ENCODE measurements around the gene PWWP2B. TPM values are rescaled to one million over a fixed set of nuclear protein-coding genes. Genes with fewer than 3 reads are reported as not detected.
A peak's percentile ranks its signal among the peaks of the same experiment; 100 is the strongest.
"Not testable (repeated sequence)": the region's sequence is repeated elsewhere in the genome, so short reads cannot be mapped to it uniquely, and the experiment has no call there.

Gene PWWP2B
- total RNA-seq, 6 experiments from 2014 or later, result 3.0 to 12.2 (median 5.1) TPM

DNA sequence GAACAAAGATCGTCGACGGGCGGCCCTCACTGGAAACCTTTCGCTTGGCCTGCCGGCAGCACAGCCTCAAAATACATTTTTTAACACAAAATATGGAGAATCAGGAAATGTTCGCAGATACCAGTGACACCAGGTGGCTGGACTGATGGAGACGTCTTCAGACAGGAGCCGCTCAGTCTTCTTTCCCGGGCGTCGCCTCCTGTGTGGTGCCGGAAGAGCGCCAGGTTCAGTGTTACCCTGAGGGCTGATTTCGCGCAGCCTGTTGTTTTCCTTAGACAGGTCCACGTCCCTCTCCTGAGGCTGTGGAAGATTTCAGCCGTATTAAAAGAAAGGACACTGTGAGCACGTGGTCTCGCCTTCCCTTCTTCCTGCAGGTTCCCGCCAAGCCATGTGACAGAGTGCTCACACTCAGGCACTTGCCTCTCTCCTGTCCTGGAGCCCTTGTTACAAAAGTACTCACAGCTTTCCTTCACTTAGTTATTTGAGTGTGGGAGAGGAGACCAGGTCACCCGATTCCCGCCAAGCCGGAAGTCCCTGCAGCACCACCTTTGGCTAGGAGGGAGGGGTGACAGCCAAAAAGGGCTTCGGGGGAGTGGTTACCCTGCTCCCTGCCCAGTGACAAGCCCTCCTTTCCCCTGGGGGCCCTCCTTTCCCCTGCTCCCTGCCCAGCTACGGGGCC, 21.7 kb upstream of the PWWP2B start:
- TF ChIP-seq, protein P1, sequence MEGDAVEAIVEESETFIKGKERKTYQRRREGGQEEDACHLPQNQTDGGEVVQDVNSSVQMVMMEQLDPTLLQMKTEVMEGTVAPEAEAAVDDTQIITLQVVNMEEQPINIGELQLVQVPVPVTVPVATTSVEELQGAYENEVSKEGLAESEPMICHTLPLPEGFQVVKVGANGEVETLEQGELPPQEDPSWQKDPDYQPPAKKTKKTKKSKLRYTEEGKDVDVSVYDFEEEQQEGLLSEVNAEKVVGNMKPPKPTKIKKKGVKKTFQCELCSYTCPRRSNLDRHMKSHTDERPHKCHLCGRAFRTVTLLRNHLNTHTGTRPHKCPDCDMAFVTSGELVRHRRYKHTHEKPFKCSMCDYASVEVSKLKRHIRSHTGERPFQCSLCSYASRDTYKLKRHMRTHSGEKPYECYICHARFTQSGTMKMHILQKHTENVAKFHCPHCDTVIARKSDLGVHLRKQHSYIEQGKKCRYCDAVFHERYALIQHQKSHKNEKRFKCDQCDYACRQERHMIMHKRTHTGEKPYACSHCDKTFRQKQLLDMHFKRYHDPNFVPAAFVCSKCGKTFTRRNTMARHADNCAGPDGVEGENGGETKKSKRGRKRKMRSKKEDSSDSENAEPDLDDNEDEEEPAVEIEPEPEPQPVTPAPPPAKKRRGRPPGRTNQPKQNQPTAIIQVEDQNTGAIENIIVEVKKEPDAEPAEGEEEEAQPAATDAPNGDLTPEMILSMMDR (IDR thresholded peaks at IDR 0.05), result no peak
- TF ChIP-seq POLR2A (IDR thresholded peaks at IDR 0.05), result no peak
- intact Hi-C loops (cut with DNase I), result no loop called here
- DNase-seq (peak in 1 of 3 donors; percentile 31), ATAC-seq (no peak)
- WGBS (ENCODE audit: insufficient coverage, low coverage, low lambda C conversion rate, missing lambda C conversion rate), result 87% methylated on average over 11 of the region's 26 CpGs
- Histone ChIP-seq H3K9me3 (no peaks in the 10 kb centered on the region), H3K4me1 (no peaks in the 10 kb centered on the region), H3K4me3 (no peak overlapping the region), H3K36me3 (no peaks in the 10 kb centered on the region), H3K27me3 (no peaks in the 10 kb centered on the region), H3K27ac (no peak overlapping the region)

DNA sequence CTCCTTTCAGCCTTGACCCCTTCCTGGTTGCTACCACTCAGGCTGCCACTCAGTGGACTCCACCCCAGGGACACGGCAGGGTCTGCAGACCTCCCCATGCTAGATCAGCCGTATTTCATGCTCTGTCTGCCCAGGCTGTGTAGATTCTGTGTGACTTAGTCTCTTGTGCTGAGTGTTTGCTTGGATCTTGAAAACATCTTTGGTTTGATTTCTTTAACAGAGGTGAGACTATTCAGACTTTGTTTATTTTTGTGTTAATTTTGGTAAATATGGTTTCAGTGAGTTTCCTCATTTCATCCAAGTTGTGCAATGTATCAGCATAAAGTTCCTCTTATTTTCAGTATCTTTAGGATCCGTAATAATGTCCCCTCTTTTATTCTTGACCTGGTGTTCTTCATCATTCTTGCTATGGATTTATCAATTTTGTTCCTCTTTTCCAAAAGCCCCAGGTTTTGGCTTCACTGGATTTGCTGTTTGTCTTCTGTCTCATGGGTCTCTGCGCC, 21.2 kb upstream of the PWWP2B start:
- Histone ChIP-seq H3K27ac (no peak overlapping the region), H3K36me3 (no peaks in the 10 kb centered on the region), H3K27me3 (no peaks in the 10 kb centered on the region), H3K9me3 (no peaks in the 10 kb centered on the region), H3K4me1 (no peaks in the 10 kb centered on the region), H3K4me3 (no peak overlapping the region)
- ATAC-seq, result peak in 1 of 4 donors; percentile 37
- no peak for DNase-seq
- TF ChIP-seq, protein P1 (IDR thresholded peaks at IDR 0.05), result no peak
- no peak for TF ChIP-seq POLR2A (IDR thresholded peaks at IDR 0.05)
- 71% methylated on average over 2 of the region's 4 CpGs for WGBS (ENCODE audit: insufficient coverage, low coverage, low lambda C conversion rate, missing lambda C conversion rate)
- intact Hi-C loops (cut with DNase I), result no loop called here

DNA sequence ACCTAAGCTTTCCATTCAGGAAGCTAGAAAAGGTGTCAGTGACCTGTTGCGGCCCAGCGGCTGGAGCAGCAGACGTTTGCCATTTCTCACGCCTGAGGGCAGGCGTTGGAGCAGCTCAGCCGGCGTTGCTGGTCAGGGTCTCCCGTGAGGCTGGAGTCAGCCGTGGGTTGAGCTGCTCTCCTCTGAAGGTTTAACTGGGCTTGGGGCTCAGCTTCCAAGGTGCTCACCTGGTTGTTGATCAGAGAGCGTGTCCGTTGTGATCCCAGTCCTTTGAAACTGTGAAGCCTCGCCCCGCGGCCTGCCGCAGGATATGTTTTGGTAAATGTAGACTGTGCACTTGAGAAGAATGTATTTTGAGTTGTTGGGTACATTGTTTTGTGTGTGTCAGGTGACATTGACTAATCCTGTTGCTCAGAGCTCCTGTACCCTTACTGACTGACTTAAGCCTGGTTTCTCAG, 20.6 kb upstream of the PWWP2B start:
- peak in 1 of 3 donors; percentile 30 for DNase-seq

DNA sequence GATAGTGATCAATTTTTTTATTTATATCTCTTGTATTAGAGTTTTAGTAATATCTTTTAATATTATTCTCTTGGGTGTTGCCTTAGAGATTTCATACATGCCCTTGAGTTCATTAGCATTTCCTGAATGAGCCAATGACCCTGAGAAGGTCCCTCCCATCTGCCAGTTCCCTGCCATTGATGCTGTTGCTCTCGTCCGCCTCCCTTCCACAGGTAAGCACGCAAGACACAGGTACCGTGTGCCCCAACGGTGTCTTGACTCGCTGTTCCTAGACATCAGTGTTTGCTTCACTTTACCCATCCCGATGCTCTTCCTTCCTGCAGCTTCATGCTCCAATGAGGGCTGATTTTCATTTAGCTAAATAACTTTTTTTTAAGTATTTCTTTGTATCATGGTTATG, 19.7 kb upstream of the PWWP2B start:
- TF ChIP-seq, protein P1 (IDR thresholded peaks at IDR 0.05), result no peak
- no peak for TF ChIP-seq POLR2A (IDR thresholded peaks at IDR 0.05)
- no peaks in the 10 kb centered on the region for H3K4me1 ChIP-seq
- no peaks in the 10 kb centered on the region for H3K36me3 ChIP-seq
- no peaks in the 10 kb centered on the region for H3K9me3 ChIP-seq
- H3K27ac ChIP-seq, result no peak overlapping the region
- intact Hi-C loops (cut with DNase I), result no loop called here
- 87% methylated on average over 7 of the region's 7 CpGs for WGBS (ENCODE audit: insufficient coverage, low coverage, low lambda C conversion rate, missing lambda C conversion rate)
- no peak overlapping the region for H3K4me3 ChIP-seq
- DNase-seq (peak in 1 of 3 donors; percentile 11), ATAC-seq (no peak)
- no peaks in the 10 kb centered on the region for H3K27me3 ChIP-seq

More for the DNA sequence above, 20.6 kb upstream of the PWWP2B start:
- Histone ChIP-seq H3K27ac (no peak overlapping the region), H3K9me3 (no peaks in the 10 kb centered on the region), H3K4me1 (no peaks in the 10 kb centered on the region), H3K27me3 (no peaks in the 10 kb centered on the region), H3K4me3 (no peak overlapping the region), H3K36me3 (no peaks in the 10 kb centered on the region)
- no CpG with 5 or more reads among the region's 15 CpGs for WGBS (ENCODE audit: insufficient coverage, low coverage, low lambda C conversion rate, missing lambda C conversion rate)
- intact Hi-C loops (cut with DNase I), result no loop called here
- TF ChIP-seq, protein P1 (IDR thresholded peaks at IDR 0.05), result no peak
- TF ChIP-seq POLR2A (IDR thresholded peaks at IDR 0.05), result no peak
- ATAC-seq, result no peak

DNA sequence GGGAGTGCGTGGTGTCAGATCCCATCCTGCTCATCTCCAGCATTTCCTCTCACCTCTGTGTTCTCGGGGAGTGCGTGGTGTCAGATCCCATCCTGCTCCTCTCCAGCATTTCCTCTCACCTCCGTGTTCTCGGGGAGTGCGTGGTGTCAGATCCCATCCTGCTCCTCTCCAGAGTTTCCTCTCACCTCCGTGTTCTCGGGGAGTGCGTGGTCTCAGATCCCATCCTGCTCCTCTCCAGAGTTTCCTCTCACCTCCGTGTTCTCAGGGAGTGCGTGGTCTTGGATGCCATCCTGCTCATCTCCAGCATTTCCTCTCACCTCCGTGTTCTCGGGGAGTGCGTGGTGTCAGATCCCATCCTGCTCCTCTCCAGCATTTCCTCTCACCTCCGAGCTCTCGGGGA, 18.0 kb upstream of the PWWP2B start:
- 93% methylated on average over 10 of the region's 16 CpGs for WGBS (ENCODE audit: insufficient coverage, low coverage, low lambda C conversion rate, missing lambda C conversion rate)
- H3K27me3 ChIP-seq; H3K36me3 ChIP-seq; intact Hi-C loops (cut with DNase I); H3K27ac ChIP-seq; ATAC-seq; H3K9me3 ChIP-seq; H3K4me3 ChIP-seq; H3K4me1 ChIP-seq: not testable (repeated sequence)
- DNase-seq, result peak in 1 of 3 donors; percentile 12

DNA sequence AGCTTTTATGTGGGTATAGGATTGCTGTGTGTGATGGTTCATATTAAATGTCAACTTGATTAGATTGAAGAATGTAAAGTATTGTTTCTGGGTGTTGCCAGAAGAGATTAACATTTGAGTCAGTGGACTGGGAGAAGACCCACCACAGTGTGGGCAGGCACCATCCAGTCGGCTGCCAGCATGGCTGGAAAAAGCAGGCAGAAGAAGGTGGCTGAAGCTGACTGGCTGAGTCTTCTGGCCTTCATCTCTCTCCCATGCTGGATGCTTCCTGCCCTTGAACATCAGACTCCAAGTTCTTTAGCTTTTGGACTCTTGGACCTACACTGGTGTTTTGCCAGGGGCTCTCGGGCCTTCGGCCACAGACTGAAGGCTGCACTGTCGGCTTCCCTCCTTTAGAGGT, 16.0 kb upstream of the PWWP2B start:
- not testable (repeated sequence) for H3K27ac ChIP-seq, H3K4me3 ChIP-seq, H3K4me1 ChIP-seq, ATAC-seq, H3K9me3 ChIP-seq, H3K36me3 ChIP-seq, H3K27me3 ChIP-seq
- 44% methylated on average over 3 of the region's 4 CpGs for WGBS (ENCODE audit: insufficient coverage, low coverage, low lambda C conversion rate, missing lambda C conversion rate)
- intact Hi-C loops (cut with DNase I), result loop anchor here in 1 of 2 donors (5.0 to 10.0 kb wide), 2 partner anchors 76 to 254 kb away; no protein-coding TSS in a partner anchor
- peak in 1 of 3 donors; percentile 30 for DNase-seq
